ENCODE measurements around the gene FAM9B. TPM values are rescaled to one million over a fixed set of nuclear protein-coding genes. Genes with fewer than 3 reads are reported as not detected.
"Not testable (repeated sequence)": the region's sequence is repeated elsewhere in the genome, so short reads cannot be mapped to it uniquely, and the experiment has no call there.

Gene FAM9B
- total RNA-seq, 2 donors from 2014 or later = not detected

GRCh38 chrX:9023293-9023692, 10.6 kb downstream of the FAM9B start:
- no peak overlapping the region for H3K27ac ChIP-seq
- intact Hi-C loops (cut with DNase I) = no loop called here
- no peak for TF ChIP-seq CTCF (IDR thresholded peaks at IDR 0.05)
- H3K36me3 ChIP-seq = no peaks in the 10 kb centered on the region
- H3K4me1 ChIP-seq = no peaks in the 10 kb centered on the region
- no peak for DNase-seq
- no peak overlapping the region for H3K4me3 ChIP-seq
- H3K9me3 ChIP-seq = no peaks in the 10 kb centered on the region
- H3K9ac ChIP-seq (ENCODE audit: low read depth in 2 of 2, low read length in 2 of 2) = no peak overlapping the region
- H3K27me3 ChIP-seq = no peaks in the 10 kb centered on the region

GRCh38 chrX:9019151-9019550, 14.8 kb downstream of the FAM9B start:
- Histone ChIP-seq H3K36me3 (no peaks in the 10 kb centered on the region), H3K4me1 (no peaks in the 10 kb centered on the region), H3K4me3 (no peak overlapping the region), H3K27ac (no peak overlapping the region), H3K9me3 (no peaks in the 10 kb centered on the region), H3K27me3 (no peaks in the 10 kb centered on the region), H3K9ac (ENCODE audit: low read depth in 2 of 2, low read length in 2 of 2) (no peak overlapping the region)
- no peak for DNase-seq
- intact Hi-C loops (cut with DNase I) = no loop called here
- no peak for TF ChIP-seq CTCF (IDR thresholded peaks at IDR 0.05)

GRCh38 chrX:9018332-9018731, 15.6 kb downstream of the FAM9B start:
- H3K9me3 ChIP-seq; H3K36me3 ChIP-seq; H3K4me3 ChIP-seq; H3K27me3 ChIP-seq; DNase-seq; H3K9ac ChIP-seq (ENCODE audit: low read depth in 2 of 2, low read length in 2 of 2); H3K27ac ChIP-seq; H3K4me1 ChIP-seq; intact Hi-C loops (cut with DNase I): not testable (repeated sequence)

GRCh38 chrX:9003041-9003440, 30.9 kb downstream of the FAM9B start:
- Histone ChIP-seq H3K9ac (ENCODE audit: low read depth in 2 of 2, low read length in 2 of 2) (no peak overlapping the region), H3K27me3 (no peaks in the 10 kb centered on the region), H3K27ac (no peak overlapping the region), H3K36me3 (no peaks in the 10 kb centered on the region), H3K9me3 (no peaks in the 10 kb centered on the region), H3K4me1 (no peaks in the 10 kb centered on the region), H3K4me3 (no peak overlapping the region)
- DNase-seq = no peak
- intact Hi-C loops (cut with DNase I) = no loop called here
- TF ChIP-seq CTCF (IDR thresholded peaks at IDR 0.05) = no peak

- H3K9me3 ChIP-seq = no peaks in the 10 kb centered on the region
- H3K27me3 ChIP-seq = no peaks in the 10 kb centered on the region
- H3K4me3 ChIP-seq = no peak overlapping the region
- H3K4me1 ChIP-seq = no peaks in the 10 kb centered on the region
- H3K27ac ChIP-seq = no peak overlapping the region
- DNase-seq = peak; percentile 21
- TF ChIP-seq CTCF (IDR thresholded peaks at IDR 0.05) = no peak
- intact Hi-C loops (cut with DNase I) = no loop called here
- H3K36me3 ChIP-seq = no peaks in the 10 kb centered on the region
- H3K9ac ChIP-seq (ENCODE audit: low read depth in 2 of 2, low read length in 2 of 2) = no peak overlapping the region
Measured at GRCh38 chrX:8988446-8988845, 45.5 kb downstream of the FAM9B start.

- H3K4me3 ChIP-seq = no peak overlapping the region
- H3K9me3 ChIP-seq = no peaks in the 10 kb centered on the region
- H3K9ac ChIP-seq (ENCODE audit: low read depth in 2 of 2, low read length in 2 of 2) = no peak overlapping the region
- H3K36me3 ChIP-seq = no peaks in the 10 kb centered on the region
- no peaks in the 10 kb centered on the region for H3K4me1 ChIP-seq
- H3K27me3 ChIP-seq = no peaks in the 10 kb centered on the region
- no peak for DNase-seq
- intact Hi-C loops (cut with DNase I) = no loop called here
- TF ChIP-seq CTCF (IDR thresholded peaks at IDR 0.05) = no peak
- H3K27ac ChIP-seq = no peak overlapping the region
Measured at GRCh38 chrX:8987672-8988250, 46.2 kb downstream of the FAM9B start.

Measured in colonic mucosa (tissue), 4 donors.